Neural cell (in vitro differentiated cells): ENCODE results near the gene FNDC8. TPM values are rescaled to one million over a fixed set of nuclear protein-coding genes. Genes with fewer than 3 reads are reported as not detected.
"Not testable (repeated sequence)": the region's sequence is repeated elsewhere in the genome, so short reads cannot be mapped to it uniquely, and the experiment has no call there.

Experiments used
- H2AFZ ChIP-seq: fragments of 200-600, 300-800 bp; sonication (generic), shearing (Covaris generic); 2 replicates; pipeline ENCODE4 v1.6.0; 2014; ENCODE audit warnings: low read depth, mild to moderate bottlenecking, antibody characterized with exemption, low read length, moderate library complexity
- H3F3A ChIP-seq: fragments of 200-600 bp; shearing (Covaris generic); 2 replicates; pipeline ENCODE4 v1.6.1; 2016; ENCODE audit warnings: mild to moderate bottlenecking, moderate library complexity, mixed read lengths, antibody characterized with exemption, low read length; ENCODE audit not compliant: insufficient read depth, poor library complexity, severe bottlenecking
- H3K27ac ChIP-seq: fragments of 200-600, 300-800 bp; sonication (generic), shearing (Covaris generic); 2 replicates; pipeline ENCODE4 v1.5.1; 2014; ENCODE audit warnings: mild to moderate bottlenecking, low read length, moderate library complexity
- H3K27me3 ChIP-seq: fragments of 300-800, 200-600 bp; sonication (generic), shearing (Covaris generic); 2 replicates; pipeline ENCODE4 v1.6.0; 2014; ENCODE audit warnings: mild to moderate bottlenecking, low read depth, low read length, moderate library complexity; ENCODE audit not compliant: insufficient read depth
- H3K36me3 ChIP-seq: fragments of 300-800, 200-600 bp; sonication (generic), shearing (Covaris generic); 2 replicates; pipeline ENCODE4 v1.5.1; 2014; ENCODE audit warnings: mild to moderate bottlenecking, antibody characterized with exemption, low read length, moderate library complexity; ENCODE audit not compliant: insufficient read depth
- H3K4me2 ChIP-seq: fragments of 300-800, 200-600 bp; sonication (generic), shearing (Covaris generic); 2 replicates; pipeline ENCODE4 v1.6.0; 2014; ENCODE audit warnings: mild to moderate bottlenecking, low read length
- H3K4me3 ChIP-seq: fragments of 300-800, 200-600 bp; sonication (generic), shearing (Covaris generic); 2 replicates; pipeline ENCODE4 v1.5.1; 2014; ENCODE audit warnings: mild to moderate bottlenecking, low read length, moderate library complexity
- H3K79me2 ChIP-seq: fragments of 200-600 bp; shearing (Covaris generic); replicated peaks from 2 replicates; pipeline ENCODE4 v1.6.0; 2014; ENCODE audit warnings: mild to moderate bottlenecking, low read length, moderate library complexity; ENCODE audit not compliant: insufficient read depth
- H3K9ac ChIP-seq: fragments of 300-800, 200-600 bp; sonication (generic), shearing (Covaris generic); 2 replicates; pipeline ENCODE4 v1.6.1; 2016; ENCODE audit warnings: mild to moderate bottlenecking, low read length, mixed read lengths
- H3K9me2 ChIP-seq: fragments of 200-600 bp; shearing (Covaris generic); 2 replicates; pipeline ENCODE4 v1.6.1; 2016; ENCODE audit warnings: mild to moderate bottlenecking, low read length, mixed read lengths; ENCODE audit not compliant: insufficient read depth
- H3K9me3 ChIP-seq: fragments of 200-600, 300-800 bp; sonication (generic), shearing (Covaris generic); 2 replicates; pipeline ENCODE4 v1.6.1; 2016; ENCODE audit warnings: mild to moderate bottlenecking, mixed run types, low read length, moderate library complexity, mixed read lengths
- H4K20me1 ChIP-seq: fragments of 200-600 bp; shearing (Covaris generic); 2 replicates; pipeline ENCODE4 v1.6.1; 2016; ENCODE audit warnings: mild to moderate bottlenecking, mixed run types; ENCODE audit not compliant: insufficient read depth
- CTCF ChIP-seq: fragments of 450-650 bp; IDR thresholded peaks from 2 replicates; pipeline ENCODE4 v1.5.1; 2014; ENCODE audit warnings: antibody characterized with exemption, mild to moderate bottlenecking, moderate library complexity; ENCODE audit not compliant: poor library complexity, severe bottlenecking
- EP300 ChIP-seq: fragments of 450-650 bp; conservative IDR thresholded peaks from 2 replicates; pipeline ENCODE4 v1.6.1; 2014; ENCODE audit warnings: antibody characterized with exemption, mild to moderate bottlenecking, moderate library complexity; ENCODE audit not compliant: poor library complexity, severe bottlenecking
- MXI1 ChIP-seq: fragments of 450-650 bp; conservative IDR thresholded peaks from 2 replicates; pipeline ENCODE4 v1.6.1; 2014; ENCODE audit warnings: antibody characterized with exemption, mild to moderate bottlenecking; ENCODE audit not compliant: poor library complexity, severe bottlenecking
- POLR2AphosphoS5 ChIP-seq: IDR thresholded peaks from 2 replicates; pipeline ENCODE4 v1.6.1; 2012
- RAD21 ChIP-seq: fragments of 450-650 bp; conservative IDR thresholded peaks from 2 replicates; pipeline ENCODE4 v1.6.1; 2014; ENCODE audit warnings: antibody characterized with exemption, mild to moderate bottlenecking, moderate library complexity
- REST ChIP-seq: IDR thresholded peaks from 2 replicates; pipeline ENCODE4 v1.6.1; 2012; ENCODE audit warnings: borderline replicate concordance
- SMC3 ChIP-seq: fragments of 450-650 bp; conservative IDR thresholded peaks from 2 replicates; pipeline ENCODE4 v1.6.1; 2014; ENCODE audit warnings: antibody characterized with exemption, mild to moderate bottlenecking, moderate library complexity; ENCODE audit not compliant: poor library complexity
- TAF1 ChIP-seq: IDR thresholded peaks from 2 replicates; pipeline ENCODE4 v1.6.1; 2012; ENCODE audit warnings: low read depth
- polyA plus RNA-seq: library from polyadenylated mRNA; depleted of rRNA; stranded (reverse); fragments of >200 nt; gene quantifications from 2 replicates; pipeline ENCODE4 v1.2.3, GENCODE V29; 2014

The FNDC8 gene
- polyA plus RNA-seq, 1 donor from 2014 or later = not detected

- Histone ChIP-seq H3K4me2 (no peak overlapping the region), H3K9me2 (no peaks in the 10 kb centered on the region), H3K9ac (no peak overlapping the region), H2AFZ (no peak overlapping the region), H3K79me2 (no peaks in the 10 kb centered on the region), H3K27me3 (no peaks in the 10 kb centered on the region), H3K36me3 (peaks cover 5% of the 10 kb centered on the region), H4K20me1 (no peaks in the 10 kb centered on the region), H3K27ac (no peak overlapping the region), H3K9me3 (no peaks in the 10 kb centered on the region), H3F3A (no peaks in the 10 kb centered on the region), H3K4me3 (no peak overlapping the region)
- TF ChIP-seq SMC3 (no peak), EP300 (no peak), POLR2AphosphoS5 (no peak), TAF1 (no peak), RAD21 (no peak), MXI1 (no peak), REST (no peak), CTCF (no peak)
Measured at GRCh38 chr17:35101725-35102124, 19.7 kb upstream of the FNDC8 start.

GRCh38 chr17:35103271-35103670, 18.1 kb upstream of the FNDC8 start:
- Histone ChIP-seq H3K27ac (no peak overlapping the region), H3K79me2 (no peaks in the 10 kb centered on the region), H4K20me1 (no peaks in the 10 kb centered on the region), H3K4me2 (no peak overlapping the region), H3K9me2 (no peaks in the 10 kb centered on the region), H3K9me3 (no peaks in the 10 kb centered on the region), H2AFZ (no peak overlapping the region), H3K27me3 (no peaks in the 10 kb centered on the region), H3K4me3 (no peak overlapping the region), H3K9ac (no peak overlapping the region), H3K36me3 (peaks cover 5% of the 10 kb centered on the region), H3F3A (no peaks in the 10 kb centered on the region)
- TF ChIP-seq RAD21 = no peak
- TF ChIP-seq SMC3 = no peak

- Histone ChIP-seq H3K27me3 (no peaks in the 10 kb centered on the region), H3K4me2 (no peak overlapping the region), H4K20me1 (no peaks in the 10 kb centered on the region), H3K9me2 (no peaks in the 10 kb centered on the region), H3K79me2 (no peaks in the 10 kb centered on the region), H3K27ac (no peak overlapping the region), H2AFZ (no peak overlapping the region), H3K36me3 (peaks cover 5% of the 10 kb centered on the region), H3K4me3 (no peak overlapping the region), H3K9ac (no peak overlapping the region), H3K9me3 (no peaks in the 10 kb centered on the region), H3F3A (no peaks in the 10 kb centered on the region)
- TF ChIP-seq RAD21 (no peak), POLR2AphosphoS5 (no peak), MXI1 (no peak)
Measured at GRCh38 chr17:35104844-35105450, 16.5 kb upstream of the FNDC8 start.

GRCh38 chr17:35110791-35111190, 10.6 kb upstream of the FNDC8 start:
- H3F3A ChIP-seq, H3K9me3 ChIP-seq, H4K20me1 ChIP-seq, H2AFZ ChIP-seq, H3K9me2 ChIP-seq, H3K27ac ChIP-seq, H3K79me2 ChIP-seq, H3K9ac ChIP-seq, H3K27me3 ChIP-seq, H3K4me2 ChIP-seq, H3K4me3 ChIP-seq, H3K36me3 ChIP-seq: not testable (repeated sequence)
